ENCODE measurements around the gene ING5.

Gene ING5

DNA sequence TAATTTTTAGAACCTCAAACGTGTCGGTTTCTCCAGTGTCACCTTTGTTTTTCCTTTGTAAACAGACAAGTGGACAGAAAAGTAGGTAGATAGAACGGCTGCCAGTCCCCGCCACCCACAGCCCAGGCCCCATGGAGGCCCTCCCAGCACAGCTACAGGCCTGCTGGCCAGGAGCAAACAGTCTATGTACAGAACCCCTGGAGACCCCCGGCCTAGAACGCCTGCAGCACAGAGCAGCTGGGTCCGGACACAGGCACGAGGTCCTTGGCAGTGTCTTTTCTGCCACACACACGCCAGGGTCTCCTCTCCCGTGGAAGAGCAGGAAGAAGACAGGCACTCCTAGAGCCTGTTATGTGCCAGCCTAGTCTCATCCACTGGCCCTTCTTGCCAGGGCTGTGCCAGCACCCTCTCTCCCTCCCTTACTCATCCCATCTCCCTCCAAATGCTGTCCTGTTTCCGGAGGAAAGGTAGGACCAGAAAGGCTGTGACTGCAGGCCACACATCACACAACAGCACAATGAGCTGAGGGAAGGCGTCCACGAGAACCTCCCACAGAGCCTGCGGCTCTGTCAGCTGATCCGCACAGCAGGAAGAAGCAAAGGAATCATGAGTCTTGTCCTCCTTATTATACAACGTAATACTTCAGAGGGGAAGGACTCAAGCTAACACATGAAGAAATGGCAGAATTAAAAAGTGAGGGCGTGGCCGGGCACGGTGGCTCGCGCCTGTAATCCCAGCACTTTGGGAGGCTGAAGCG, 22.9 kb upstream of the ING5 start:
- TF ChIP-seq, protein P1, sequence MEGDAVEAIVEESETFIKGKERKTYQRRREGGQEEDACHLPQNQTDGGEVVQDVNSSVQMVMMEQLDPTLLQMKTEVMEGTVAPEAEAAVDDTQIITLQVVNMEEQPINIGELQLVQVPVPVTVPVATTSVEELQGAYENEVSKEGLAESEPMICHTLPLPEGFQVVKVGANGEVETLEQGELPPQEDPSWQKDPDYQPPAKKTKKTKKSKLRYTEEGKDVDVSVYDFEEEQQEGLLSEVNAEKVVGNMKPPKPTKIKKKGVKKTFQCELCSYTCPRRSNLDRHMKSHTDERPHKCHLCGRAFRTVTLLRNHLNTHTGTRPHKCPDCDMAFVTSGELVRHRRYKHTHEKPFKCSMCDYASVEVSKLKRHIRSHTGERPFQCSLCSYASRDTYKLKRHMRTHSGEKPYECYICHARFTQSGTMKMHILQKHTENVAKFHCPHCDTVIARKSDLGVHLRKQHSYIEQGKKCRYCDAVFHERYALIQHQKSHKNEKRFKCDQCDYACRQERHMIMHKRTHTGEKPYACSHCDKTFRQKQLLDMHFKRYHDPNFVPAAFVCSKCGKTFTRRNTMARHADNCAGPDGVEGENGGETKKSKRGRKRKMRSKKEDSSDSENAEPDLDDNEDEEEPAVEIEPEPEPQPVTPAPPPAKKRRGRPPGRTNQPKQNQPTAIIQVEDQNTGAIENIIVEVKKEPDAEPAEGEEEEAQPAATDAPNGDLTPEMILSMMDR (IDR thresholded peaks at IDR 0.05), result no peak
- H3K9me3 ChIP-seq, result no peaks in the 10 kb centered on the region
- intact Hi-C loops (cut with DNase I; ENCODE audit: low total_unique reads), result no loop called here
- H3K4me3 ChIP-seq, result no peak overlapping the region
- no peak overlapping the region for H3K27ac ChIP-seq
- no peak for DNase-seq
- no peaks in the 10 kb centered on the region for H3K27me3 ChIP-seq
- H3K36me3 ChIP-seq, result peaks cover 7 to 67% (median 41%) of the 10 kb centered on the region in 3 donors
- no peaks in the 10 kb centered on the region for H3K4me1 ChIP-seq

DNA sequence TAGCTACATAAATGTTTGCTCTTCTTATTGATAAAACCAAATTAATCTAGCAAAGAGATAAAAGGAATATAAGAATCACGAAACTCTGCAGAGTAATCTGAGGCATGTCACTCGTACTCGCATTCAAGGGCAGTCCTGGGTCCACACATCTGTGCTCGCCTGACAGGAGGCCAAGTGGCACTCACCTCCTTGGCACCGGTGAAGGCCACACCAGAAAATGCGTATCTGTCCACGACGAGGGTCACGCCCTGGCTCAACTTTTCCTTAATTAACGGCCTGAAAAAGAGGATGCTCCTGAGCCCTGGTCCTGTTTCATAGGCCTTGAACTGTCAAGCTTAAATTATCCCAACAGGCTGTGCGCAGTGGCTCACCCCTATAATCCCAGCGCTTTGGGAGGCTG, 21.8 kb upstream of the ING5 start:
- H3K27me3 ChIP-seq, result no peaks in the 10 kb centered on the region
- TF ChIP-seq, protein P1 (IDR thresholded peaks at IDR 0.05), result no peak
- peaks cover 7 to 61% (median 41%) of the 10 kb centered on the region in 3 donors for H3K36me3 ChIP-seq
- intact Hi-C loops (cut with DNase I; ENCODE audit: low total_unique reads), result loop anchor here (10.0 kb wide), 1 partner anchor 195 kb away; no protein-coding TSS in a partner anchor
- no peaks in the 10 kb centered on the region for H3K4me1 ChIP-seq
- no peak for DNase-seq
- no peaks in the 10 kb centered on the region for H3K9me3 ChIP-seq
- no peak overlapping the region for H3K27ac ChIP-seq
- H3K4me3 ChIP-seq, result no peak overlapping the region

DNA sequence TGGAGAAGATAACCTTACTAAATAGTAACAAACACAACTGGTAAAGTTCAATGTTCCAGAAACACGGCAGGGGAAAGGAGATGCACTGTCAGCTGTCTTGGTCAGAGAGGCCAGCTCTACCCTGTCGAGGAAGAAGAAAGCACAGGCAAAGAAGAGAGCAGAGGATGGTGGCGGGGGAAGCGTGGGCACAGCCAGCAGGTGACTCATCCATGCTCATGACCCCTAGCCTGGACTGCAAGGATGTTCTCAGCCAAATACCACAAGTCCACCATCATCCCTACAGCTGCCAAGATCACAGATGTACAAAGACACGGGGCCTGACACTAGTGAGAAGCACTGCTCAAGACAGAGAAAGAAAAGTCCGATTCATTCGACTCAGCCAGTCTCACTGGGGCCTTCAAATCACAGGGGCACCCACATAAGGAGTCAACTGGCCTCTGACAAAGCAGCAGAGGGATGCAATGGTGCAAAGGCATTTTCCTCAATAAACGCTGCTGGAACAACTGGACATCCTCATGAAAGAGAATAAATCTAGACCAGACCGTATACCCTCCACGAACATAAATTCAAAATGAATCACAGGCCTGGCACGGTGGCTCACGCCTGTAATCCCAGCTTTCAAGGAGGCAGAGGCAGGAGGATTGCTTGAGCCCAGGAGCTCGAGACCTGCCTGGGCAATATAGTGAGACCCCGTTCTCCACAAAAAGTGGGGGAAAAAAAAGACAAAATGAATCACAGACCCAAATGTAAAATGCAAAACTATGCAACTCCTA, 20.8 kb upstream of the ING5 start:
- intact Hi-C loops (cut with DNase I; ENCODE audit: low total_unique reads), result loop anchor here (10.0 kb wide), 1 partner anchor 194 kb away; no protein-coding TSS in a partner anchor
- H3K4me1 ChIP-seq, result peaks cover 0 to 7% (median 5%) of the 10 kb centered on the region in 4 donors
- no peak overlapping the region for H3K27ac ChIP-seq
- no peaks in the 10 kb centered on the region for H3K9me3 ChIP-seq
- TF ChIP-seq, protein P1 (IDR thresholded peaks at IDR 0.05), result no peak
- peaks cover 7 to 51% (median 41%) of the 10 kb centered on the region in 3 donors for H3K36me3 ChIP-seq
- no peak overlapping the region for H3K4me3 ChIP-seq
- H3K27me3 ChIP-seq, result no peaks in the 10 kb centered on the region
- DNase-seq, result peak in 1 of 2 donors; percentile 53

DNA sequence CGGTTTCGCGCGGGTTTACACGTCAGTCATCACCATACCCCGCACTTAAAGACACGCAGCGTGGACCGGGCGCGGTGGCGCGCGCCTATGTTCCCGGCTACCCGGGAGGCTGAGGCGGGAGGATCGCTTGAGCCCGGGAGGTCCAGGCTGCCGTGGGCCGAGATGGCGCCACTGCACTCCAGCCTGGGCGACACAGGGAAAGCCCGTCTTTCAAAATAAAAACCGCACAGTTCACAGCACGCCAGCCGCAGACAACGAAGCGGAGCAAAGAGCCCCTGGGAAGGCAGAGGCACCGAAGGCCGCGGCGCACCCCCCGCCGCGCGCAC, 15.6 kb upstream of the ING5 start:
- H3K9me3 ChIP-seq, result no peaks in the 10 kb centered on the region
- intact Hi-C loops (cut with DNase I; ENCODE audit: low total_unique reads), result loop anchor here (2.0 to 10.0 kb wide), 3 partner anchors 46 to 189 kb away; partner anchors contain the start of genes ATG4B, D2HGDH and THAP4
- DNase-seq, result no peak
- H3K4me1 ChIP-seq, result peaks cover 0 to 33% (median 27%) of the 10 kb centered on the region in 4 donors
- no peaks in the 10 kb centered on the region for H3K27me3 ChIP-seq
- H3K27ac ChIP-seq, result peak overlapping the region; percentile 87 to 95
- H3K36me3 ChIP-seq, result peaks cover 7 to 26% (median 9%) of the 10 kb centered on the region in 3 donors
- TF ChIP-seq, protein P1 (IDR thresholded peaks at IDR 0.05), result no peak
- peak overlapping the region; percentile 74 to 89 for H3K4me3 ChIP-seq

DNA sequence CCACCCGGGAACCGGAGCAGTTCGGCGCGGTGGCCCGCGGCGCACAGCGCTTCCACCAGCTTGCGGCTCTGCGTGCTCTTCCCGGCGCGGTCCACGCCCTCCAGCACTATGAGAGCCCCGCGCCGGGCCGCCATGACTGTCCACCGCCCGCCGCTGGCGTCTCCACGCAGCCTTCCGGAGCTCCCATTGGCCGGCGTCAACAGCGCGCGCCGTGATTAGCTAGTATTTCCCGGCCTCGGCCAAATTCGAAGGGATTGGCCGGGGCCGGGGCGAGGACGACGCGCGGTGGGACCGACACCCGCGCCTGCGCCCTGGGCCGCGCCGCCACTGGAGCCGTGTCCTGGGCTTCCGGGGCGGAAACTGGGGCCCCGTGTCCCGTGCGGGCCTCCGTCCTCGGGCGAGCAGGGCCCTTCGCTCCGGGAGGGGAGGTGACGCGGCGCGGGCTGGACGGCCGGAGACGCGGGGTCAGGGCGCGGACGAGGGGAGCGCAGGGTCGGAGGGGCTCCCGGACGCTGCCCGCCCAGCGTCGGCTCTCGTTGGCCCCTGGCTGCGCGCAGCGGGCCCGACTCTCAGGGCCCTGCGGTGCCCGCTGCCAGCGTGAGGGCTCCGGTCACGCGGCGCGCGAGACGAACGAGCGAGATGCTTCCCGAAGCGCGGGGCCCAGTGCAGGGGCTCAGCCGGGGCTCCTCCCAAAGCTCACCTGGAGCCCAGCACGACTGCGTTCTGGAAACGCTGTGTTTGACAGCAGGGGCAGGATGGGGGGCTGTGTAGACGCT, 15.0 kb upstream of the ING5 start, which contains the start of gene DTYMK:
Gene DTYMK (minus strand): TSS at position 166 of the 776 bp plus-strand sequence. CDS start 32 bp downstream, at position 134.
- peak; percentile 96 to 98 for DNase-seq
- Histone ChIP-seq H3K27ac (peak within 1 kb of the TSS; percentile 87 to 95), H3K36me3 (peaks cover 7 to 28% (median 9%) of the 10 kb centered on the region in 3 donors), H3K4me3 (peak within 1 kb of the TSS; percentile 74 to 89), H3K4me1 (peaks cover 0 to 33% (median 27%) of the 10 kb centered on the region in 4 donors), H3K27me3 (no peaks in the 10 kb centered on the region), H3K9me3 (no peaks in the 10 kb centered on the region)
- TF ChIP-seq, protein P1 (IDR thresholded peaks at IDR 0.05), result no peak
- intact Hi-C loops (cut with DNase I; ENCODE audit: low total_unique reads), result loop anchor here (2.0 to 10.0 kb wide), 3 partner anchors 45 to 188 kb away; partner anchors contain the start of genes ATG4B, D2HGDH and THAP4

All from tibial artery (tissue), 4 donors.